Body of pancreas (tissue), 4 donors: ENCODE measurements around the gene PTPRN2.

Experiments
- CTCF ChIP-seq, 7 experiments: fragments of 450-650 bp in 4 of 7; fragments of 200-600 bp in 3 of 7; sonication (generic) in 3 of 7; IDR thresholded peaks; one replicate each; pipeline ENCODE4 v1.5.1; 2016 to 2019; ENCODE audit warnings: antibody characterized with exemption in 7 of 7
- POLR2A ChIP-seq, 3 donors: fragments of 450-650 bp; IDR thresholded peaks; one replicate each; pipeline ENCODE4 v1.6.1; 2016; ENCODE audit warnings: antibody characterized with exemption in 3 of 3, mild to moderate bottlenecking in 2 of 3

GRCh38 chr7:157851501-157852067 is 736.0 kb downstream of the PTPRN2 start:
- no peak for TF ChIP-seq CTCF (IDR thresholded peaks at IDR 0.05)
- TF ChIP-seq POLR2A (IDR thresholded peaks at IDR 0.05), result peak in 1 of 3 donors; percentile 16
